HepG2 (cell line): ENCODE data around the gene CDT1. TPM values are rescaled to one million over a fixed set of nuclear protein-coding genes. Genes with fewer than 3 reads are reported as not detected.

Experiments
- BHLHE40 ChIP-seq: IDR thresholded peaks from 2 replicates; pipeline ENCODE4 v1.6.1; 2011; ENCODE audit warnings: low read length, improper control_type of control experiment
- CCAR2 ChIP-seq: fragments of 200-400 bp; formaldehyde crosslinking; optimal IDR thresholded peaks from 2 replicates; pipeline ENCODE3; 2018; ENCODE audit warnings: low read depth, mild to moderate bottlenecking, low read length, moderate library complexity
- CEBPG ChIP-seq: IDR thresholded peaks from 2 replicates; pipeline ENCODE4 v1.6.1; 2016
- ESRRA ChIP-seq: sonication (generic); formaldehyde crosslinking; IDR thresholded peaks from 2 replicates; pipeline ENCODE4 v1.5.1; 2020; ENCODE audit warnings: mild to moderate bottlenecking, low read depth, missing genetic modification reagents
- ETV5 ChIP-seq: IDR thresholded peaks from 2 replicates; pipeline ENCODE4 v1.6.1; 2018; ENCODE audit warnings: missing biosample characterization, missing genetic modification reagents, inconsistent platforms, borderline replicate concordance
- ETV6 ChIP-seq: sonication (generic); formaldehyde crosslinking; conservative IDR thresholded peaks from 2 replicates; pipeline ENCODE4 v1.4.0; 2020; ENCODE audit warnings: missing genetic modification reagents
- GATAD2A ChIP-seq: IDR thresholded peaks from 2 replicates; pipeline ENCODE4 v1.6.1; 2016
- POLR2A ChIP-seq, 2 experiments: IDR thresholded peaks; 2 replicates each; pipeline ENCODE4 v1.6.1; 2011; ENCODE audit warnings: low read depth in 2 of 2, low read length in 2 of 2, mild to moderate bottlenecking in 1 of 2, moderate library complexity in 1 of 2; ENCODE audit not compliant: insufficient read depth in 1 of 2
- POLR2AphosphoS2 ChIP-seq: IDR thresholded peaks from 2 replicates; pipeline ENCODE4 v1.6.1; 2011; ENCODE audit warnings: low read depth, low read length, improper control_type of control experiment
- RBM39 ChIP-seq: fragments of 200-400 bp; formaldehyde crosslinking; IDR thresholded peaks from one replicate; pipeline ENCODE4 v1.6.1; 2018; ENCODE audit warnings: antibody characterized with exemption, mild to moderate bottlenecking, low read depth, low read length; ENCODE audit not compliant: poor library complexity, severe bottlenecking
- RFX5 ChIP-seq: IDR thresholded peaks from 2 replicates; pipeline ENCODE4 v1.6.1; 2011; ENCODE audit warnings: low read depth, low read length, improper control_type of control experiment
- SRSF9 ChIP-seq: fragments of 200-400 bp; formaldehyde crosslinking; IDR thresholded peaks from 2 replicates; pipeline ENCODE4 v1.6.1; 2018; ENCODE audit warnings: borderline replicate concordance, mild to moderate bottlenecking, low read depth, low read length; ENCODE audit not compliant: insufficient read depth, poor library complexity, severe bottlenecking
- SYNCRIP ChIP-seq: fragments of 200-400 bp; formaldehyde crosslinking; IDR thresholded peaks from 2 replicates; pipeline ENCODE4 v1.6.1; 2018; ENCODE audit warnings: mild to moderate bottlenecking, low read depth, low read length; ENCODE audit not compliant: insufficient read depth
- ZBED4 ChIP-seq: sonication (generic); formaldehyde crosslinking; IDR thresholded peaks from 2 replicates; pipeline ENCODE4 v1.4.0; 2020; ENCODE audit warnings: missing genetic modification reagents, borderline replicate concordance
- ZBTB10 ChIP-seq: sonication (generic); formaldehyde crosslinking; IDR thresholded peaks from 2 replicates; pipeline ENCODE4 v1.4.0; 2020; ENCODE audit warnings: missing genetic modification reagents, borderline replicate concordance
- ZNF317 ChIP-seq: sonication (generic); formaldehyde crosslinking; IDR thresholded peaks from 2 replicates; pipeline ENCODE4 v1.5.0; 2020; ENCODE audit warnings: mild to moderate bottlenecking, missing genetic modification reagents
- ZNF33A ChIP-seq: sonication (generic); formaldehyde crosslinking; IDR thresholded peaks from 2 replicates; pipeline ENCODE4 v1.5.1; 2020; ENCODE audit warnings: missing genetic modification reagents, mild to moderate bottlenecking, moderate library complexity, borderline replicate concordance
- ZNF468 ChIP-seq: sonication (generic); formaldehyde crosslinking; IDR thresholded peaks from 2 replicates; pipeline ENCODE4 v1.8.0; 2022; ENCODE audit warnings: mild to moderate bottlenecking, moderate library complexity, missing genetic modification reagents
- ZNF598 ChIP-seq: sonication (generic); formaldehyde crosslinking; IDR thresholded peaks from 2 replicates; pipeline ENCODE4 v1.5.1; 2020; ENCODE audit warnings: mild to moderate bottlenecking, missing genetic modification reagents, borderline replicate concordance
- ZNF747 ChIP-seq: sonication (generic); formaldehyde crosslinking; IDR thresholded peaks from 2 replicates; pipeline ENCODE4 v1.8.1; 2023; ENCODE audit warnings: missing genetic modification reagents, mild to moderate bottlenecking, borderline replicate concordance
- ZNF761 ChIP-seq: sonication (generic); formaldehyde crosslinking; conservative IDR thresholded peaks from 2 replicates; pipeline ENCODE4 v1.4.0; 2020; ENCODE audit warnings: mild to moderate bottlenecking, missing genetic modification reagents
- ZSCAN20 ChIP-seq: sonication (generic); formaldehyde crosslinking; IDR thresholded peaks from 2 replicates; pipeline ENCODE4 v1.4.0; 2020; ENCODE audit warnings: missing genetic modification reagents, mild to moderate bottlenecking, borderline replicate concordance
- polyA plus RNA-seq, 8 experiments: library from polyadenylated mRNA; depleted of rRNA in 3 of 8; stranded (reverse) in 7 of 8; unstranded in 1 of 8; fragments of >200 nt; fragmentation: Illumina TruSeq in 4 of 8; extraction: Trizol in 4 of 8; gene quantifications; 2 replicates each; pipeline versions ENCODE4 v1.2.1 to v1.2.3, GENCODE V29; 2011 to 2016; ENCODE audit warnings: low read depth in 4 of 8, missing spikeins in 1 of 8, mixed read lengths in 1 of 8; ENCODE audit not compliant: insufficient read depth in 1 of 8
- total RNA-seq, 5 experiments: library from RNA; depleted of rRNA; stranded (reverse); fragments of >200 nt; fragmentation: Illumina TruSeq; extraction: Trizol; gene quantifications; 2 replicates each; pipeline ENCODE4 v1.2.3, GENCODE V29; 2016; ENCODE audit warnings: low read depth in 1 of 5
- TF ChIP-seq, protein P1 (sequence below): sonication (generic); formaldehyde crosslinking; IDR thresholded peaks from 2 replicates; pipeline ENCODE4 v1.4.0; 2020; ENCODE audit warnings: mild to moderate bottlenecking, missing genetic modification reagents

CDT1 gene
- total and polyA plus RNA-seq, 2 of the 13 experiments (the other 11 are each of a cell fraction or from before 2014, with no cell fraction given) = 23.1 to 23.8 TPM

- TF ChIP-seq, protein P1, sequence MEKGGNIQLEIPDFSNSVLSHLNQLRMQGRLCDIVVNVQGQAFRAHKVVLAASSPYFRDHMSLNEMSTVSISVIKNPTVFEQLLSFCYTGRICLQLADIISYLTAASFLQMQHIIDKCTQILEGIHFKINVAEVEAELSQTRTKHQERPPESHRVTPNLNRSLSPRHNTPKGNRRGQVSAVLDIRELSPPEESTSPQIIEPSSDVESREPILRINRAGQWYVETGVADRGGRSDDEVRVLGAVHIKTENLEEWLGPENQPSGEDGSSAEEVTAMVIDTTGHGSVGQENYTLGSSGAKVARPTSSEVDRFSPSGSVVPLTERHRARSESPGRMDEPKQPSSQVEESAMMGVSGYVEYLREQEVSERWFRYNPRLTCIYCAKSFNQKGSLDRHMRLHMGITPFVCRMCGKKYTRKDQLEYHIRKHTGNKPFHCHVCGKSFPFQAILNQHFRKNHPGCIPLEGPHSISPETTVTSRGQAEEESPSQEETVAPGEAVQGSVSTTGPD (CRISPR knock-in tag) = no peak
- TF ChIP-seq ZBTB10 (CRISPR knock-in tag) (peak; percentile 97), ZNF33A (CRISPR knock-in tag) (no peak), BHLHE40 (no peak), GATAD2A (peak; percentile 69), POLR2A (IDR thresholded peaks at IDR 0.05; ENCODE audit: insufficient read depth in 1 of 2, low read depth in 2 of 2, low read length in 2 of 2) (no peak), ZSCAN20 (CRISPR knock-in tag) (no peak), ETV5 (CRISPR knock-in tag) (no peak), ZNF761 (CRISPR knock-in tag) (0 out of 2 replicates have a peak, but pooled peaks have one; percentile 37), ESRRA (peak; percentile 77; the same call in 1 of the 2 replicates), RBM39 (peak; percentile 18), CEBPG (peak; percentile 91), RFX5 (no peak), ZBED4 (peak; percentile 46; the same call in 1 of the 2 replicates), CCAR2 (no peak), ZNF747 (CRISPR knock-in tag) (no peak), POLR2AphosphoS2 (no peak), ETV6 (CRISPR knock-in tag) (no peak), ZNF317 (CRISPR knock-in tag) (no peak), SRSF9 (no peak), ZNF598 (CRISPR knock-in tag) (no peak), ZNF468 (CRISPR knock-in tag) (no peak), SYNCRIP (no peak)
Measured at GRCh38 chr16:88804552-88805339, 1.2 kb downstream of the CDT1 start (continued).
